Measurements from ENCODE around the gene AURKA. TPM values are rescaled to one million over a fixed set of nuclear protein-coding genes. Genes with fewer than 3 reads are reported as not detected.
A peak's percentile ranks its signal among the peaks of the same experiment; 100 is the strongest.

The AURKA gene
- total and polyA plus RNA-seq, 9 of the 15 experiments (the other 6 are each of a cell fraction or from before 2014, with no cell fraction given) = 72.7 to 162 (median 113) TPM

GRCh38 chr20:56429502-56429901 lies 37.5 kb upstream of the AURKA start (continued):
- TF ChIP-seq CBX5 (IDR thresholded peaks at IDR 0.05; ENCODE audit: borderline replicate concordance, low read depth) = no peak
- no peak for TF ChIP-seq SRSF7 (optimal IDR thresholded peaks at IDR 0.05; ENCODE audit: low read depth, low read length)
- no peak for TF ChIP-seq POLR2H (tag; IDR thresholded peaks at IDR 0.05; ENCODE audit: low read depth)
- no peak for TF ChIP-seq PHTF2 (CRISPR knock-in tag; IDR thresholded peaks at IDR 0.05)
- TF ChIP-seq TAF15 (IDR thresholded peaks at IDR 0.05; ENCODE audit: low read depth, low read length) = no peak
- TF ChIP-seq SMAD4 (CRISPR knock-in tag; conservative IDR thresholded peaks at IDR 0.05) = no peak
- no peak for TF ChIP-seq ZNF175 (CRISPR knock-in tag; IDR thresholded peaks at IDR 0.05; ENCODE audit: low read depth)
- TF ChIP-seq E2F4 (CRISPR knock-in tag; IDR thresholded peaks at IDR 0.05; ENCODE audit: low read depth) = no peak
- TF ChIP-seq KAT7 (CRISPR knock-in tag; IDR thresholded peaks at IDR 0.05; ENCODE audit: borderline replicate concordance) = no peak
- TF ChIP-seq CHCHD3 (CRISPR knock-in tag; IDR thresholded peaks at IDR 0.05) = no peak
- TF ChIP-seq MIER1 (IDR thresholded peaks at IDR 0.05; ENCODE audit: low read depth) = 0 out of 2 replicates have a peak, but pooled peaks have one; percentile 29
- TF ChIP-seq SOX6 (IDR thresholded peaks at IDR 0.05) = no peak
- no peak for TF ChIP-seq HMGXB4 (CRISPR knock-in tag; IDR thresholded peaks at IDR 0.05)
- TF ChIP-seq ZNF551 (CRISPR knock-in tag; IDR thresholded peaks at IDR 0.05) = no peak
- TF ChIP-seq U2AF2 (optimal IDR thresholded peaks at IDR 0.05; ENCODE audit: low read depth, low read length) = no peak
- no peak for TF ChIP-seq ATF3 (IDR thresholded peaks at IDR 0.05)
- TF ChIP-seq ATF3 (CRISPR knock-in tag; conservative IDR thresholded peaks at IDR 0.05) = no peak
- no peak for TF ChIP-seq ELF4 (CRISPR knock-in tag; IDR thresholded peaks at IDR 0.05)
- TF ChIP-seq ZNF512 (tag; IDR thresholded peaks at IDR 0.05) = no peak
- TF ChIP-seq MBD1 (CRISPR knock-in tag; IDR thresholded peaks at IDR 0.05) = no peak
- TF ChIP-seq XRCC5 (IDR thresholded peaks at IDR 0.05; ENCODE audit: low read depth, low read length) = no peak
- no peak for TF ChIP-seq ZKSCAN1 (IDR thresholded peaks at IDR 0.05; ENCODE audit: low read depth, low read length)

All from K562 (cell line).